Body of pancreas (tissue), 4 donors: Measurements from ENCODE around the gene EPHB2. TPM values are rescaled to one million over a fixed set of nuclear protein-coding genes. Genes with fewer than 3 reads are reported as not detected.
"Not testable (repeated sequence)": the region's sequence is repeated elsewhere in the genome, so short reads cannot be mapped to it uniquely, and the experiment has no call there.

Experiments used
- ATAC-seq: fragments of 150-250 bp; one replicate; pipeline ENCODE4 v1.9.1; 2016
- DNase-seq, 4 donors: peaks; one replicate each; pipeline ENCODE4 v3.0.0-alpha.2; 2019
- H3K27ac ChIP-seq, 4 donors: fragments of 200-600 bp; sonication (generic); 1 replicate in 3 of 4; 2 replicates in 1 of 4; pipeline versions ENCODE4 v1.5.1 to v1.6.1; 2016 to 2019; ENCODE audit warnings: mild to moderate bottlenecking in 1 of 4, mixed read lengths in 1 of 4, moderate library complexity in 1 of 4
- H3K27me3 ChIP-seq, 2 donors: fragments of 200-600 bp; sonication (generic); one replicate each; pipeline ENCODE4 v1.6.0; 2016; ENCODE audit warnings: mild to moderate bottlenecking in 1 of 2
- H3K36me3 ChIP-seq, 2 donors: fragments of 200-600 bp; sonication (generic); replicated peaks in 1 of 2; 2 replicates each; pipeline ENCODE4 v1.5.1; 2016; ENCODE audit warnings: low read depth in 2 of 2; ENCODE audit not compliant: insufficient read depth in 1 of 2
- H3K4me1 ChIP-seq: fragments of 200-600 bp; sonication (generic); one replicate; pipeline ENCODE4 v1.6.0; 2016
- H3K4me3 ChIP-seq, 2 donors: fragments of 200-600 bp; sonication (generic); 1 replicate in 1 of 2; 2 replicates in 1 of 2; pipeline ENCODE4 v1.5.1; 2016 to 2019
- H3K9me3 ChIP-seq, 3 donors: fragments of 200-600 bp; sonication (generic); 1 replicate in 2 of 3; 2 replicates in 1 of 3; pipeline ENCODE4 v1.5.1; 2016
- POLR2A ChIP-seq, 3 donors: fragments of 450-650 bp; IDR thresholded peaks; one replicate each; pipeline ENCODE4 v1.6.1; 2016; ENCODE audit warnings: antibody characterized with exemption in 3 of 3, mild to moderate bottlenecking in 2 of 3
- WGBS, 2 donors: methylation state at CpG; one replicate each; pipeline ENCODE4 v1.1.5; 2017; 5-methylcytosine and 5-hydroxymethylcytosine counted together
- intact Hi-C: fragments of 100-400 bp; cut with DNase I; formaldehyde crosslinking; loops from one replicate; pipeline ENCODE4 v1.15.1; 2023
- total RNA-seq, 2 donors: library from RNA; depleted of rRNA; stranded (reverse); fragments of >200 nt; gene quantifications; one replicate each; pipeline ENCODE4 v1.1.0, GENCODE V29; 2016
- TF ChIP-seq, protein P1 (sequence below), 7 experiments: fragments of 450-650 bp in 4 of 7; fragments of 200-600 bp in 3 of 7; sonication (generic) in 3 of 7; IDR thresholded peaks; one replicate each; pipeline ENCODE4 v1.5.1; 2016 to 2019; ENCODE audit warnings: antibody characterized with exemption in 7 of 7

EPHB2 gene
- total RNA-seq, 2 donors from 2014 or later: 2.9 to 7.9 TPM

DNA sequence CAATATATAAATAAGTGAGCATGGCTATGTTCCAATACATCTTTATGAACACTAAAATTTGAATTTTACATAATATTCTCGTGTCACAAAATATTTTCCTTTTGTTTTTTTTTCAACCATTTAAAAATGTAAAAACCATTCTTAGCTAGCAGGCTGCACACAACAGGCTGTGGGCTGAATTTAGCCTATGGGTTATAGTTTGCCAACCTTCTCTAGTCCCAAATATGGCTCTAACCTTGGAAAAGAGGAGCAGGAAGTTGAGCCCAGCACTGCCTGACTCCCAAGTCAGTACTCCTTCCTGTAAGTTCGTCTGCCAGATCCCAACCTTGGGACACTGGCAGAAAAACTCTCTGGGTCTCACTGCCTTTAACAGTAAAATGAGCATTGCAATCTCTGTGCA is 44.2 kb upstream of the EPHB2 start:
- Histone ChIP-seq H3K36me3 (no peaks in the 10 kb centered on the region), H3K4me1 (no peaks in the 10 kb centered on the region), H3K27ac (no peak overlapping the region), H3K4me3 (no peak overlapping the region), H3K27me3 (no peaks in the 10 kb centered on the region), H3K9me3 (no peaks in the 10 kb centered on the region)
- intact Hi-C loops: no loop called here
- no peak for DNase-seq
- TF ChIP-seq, protein P1, sequence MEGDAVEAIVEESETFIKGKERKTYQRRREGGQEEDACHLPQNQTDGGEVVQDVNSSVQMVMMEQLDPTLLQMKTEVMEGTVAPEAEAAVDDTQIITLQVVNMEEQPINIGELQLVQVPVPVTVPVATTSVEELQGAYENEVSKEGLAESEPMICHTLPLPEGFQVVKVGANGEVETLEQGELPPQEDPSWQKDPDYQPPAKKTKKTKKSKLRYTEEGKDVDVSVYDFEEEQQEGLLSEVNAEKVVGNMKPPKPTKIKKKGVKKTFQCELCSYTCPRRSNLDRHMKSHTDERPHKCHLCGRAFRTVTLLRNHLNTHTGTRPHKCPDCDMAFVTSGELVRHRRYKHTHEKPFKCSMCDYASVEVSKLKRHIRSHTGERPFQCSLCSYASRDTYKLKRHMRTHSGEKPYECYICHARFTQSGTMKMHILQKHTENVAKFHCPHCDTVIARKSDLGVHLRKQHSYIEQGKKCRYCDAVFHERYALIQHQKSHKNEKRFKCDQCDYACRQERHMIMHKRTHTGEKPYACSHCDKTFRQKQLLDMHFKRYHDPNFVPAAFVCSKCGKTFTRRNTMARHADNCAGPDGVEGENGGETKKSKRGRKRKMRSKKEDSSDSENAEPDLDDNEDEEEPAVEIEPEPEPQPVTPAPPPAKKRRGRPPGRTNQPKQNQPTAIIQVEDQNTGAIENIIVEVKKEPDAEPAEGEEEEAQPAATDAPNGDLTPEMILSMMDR (IDR thresholded peaks at IDR 0.05): no peak
- no peak for TF ChIP-seq POLR2A (IDR thresholded peaks at IDR 0.05)
- no peak for ATAC-seq
- 60 to 68% methylated on average over 2 of the region's 2 CpGs for WGBS, 2 donors

DNA sequence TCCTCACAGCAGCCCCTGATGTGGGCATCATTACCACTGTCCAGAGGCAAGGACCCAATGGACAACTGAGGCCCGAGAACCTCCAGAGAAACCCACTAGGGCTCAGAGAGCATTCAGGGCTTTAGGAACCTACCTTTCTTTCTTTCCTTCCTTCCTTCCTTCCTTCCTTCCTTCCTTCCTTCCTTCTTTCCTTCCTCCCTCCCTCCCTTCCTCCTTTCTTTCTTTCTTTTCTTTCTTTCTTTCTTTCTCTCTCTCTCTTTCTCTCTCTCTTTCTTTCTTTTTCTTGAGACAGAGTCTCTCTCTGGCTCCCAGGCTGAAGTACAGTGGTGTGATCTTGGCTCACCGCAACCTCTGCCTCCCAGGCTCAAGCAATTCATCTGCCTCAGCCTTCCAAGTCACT is 41.8 kb upstream of the EPHB2 start:
- H3K27me3 ChIP-seq, H3K36me3 ChIP-seq, H3K27ac ChIP-seq, H3K9me3 ChIP-seq, H3K4me3 ChIP-seq, ATAC-seq, DNase-seq, H3K4me1 ChIP-seq, intact Hi-C loops: not testable (repeated sequence)
- 86 to 96% methylated on average over 2 of the region's 2 CpGs for WGBS, 2 donors

DNA sequence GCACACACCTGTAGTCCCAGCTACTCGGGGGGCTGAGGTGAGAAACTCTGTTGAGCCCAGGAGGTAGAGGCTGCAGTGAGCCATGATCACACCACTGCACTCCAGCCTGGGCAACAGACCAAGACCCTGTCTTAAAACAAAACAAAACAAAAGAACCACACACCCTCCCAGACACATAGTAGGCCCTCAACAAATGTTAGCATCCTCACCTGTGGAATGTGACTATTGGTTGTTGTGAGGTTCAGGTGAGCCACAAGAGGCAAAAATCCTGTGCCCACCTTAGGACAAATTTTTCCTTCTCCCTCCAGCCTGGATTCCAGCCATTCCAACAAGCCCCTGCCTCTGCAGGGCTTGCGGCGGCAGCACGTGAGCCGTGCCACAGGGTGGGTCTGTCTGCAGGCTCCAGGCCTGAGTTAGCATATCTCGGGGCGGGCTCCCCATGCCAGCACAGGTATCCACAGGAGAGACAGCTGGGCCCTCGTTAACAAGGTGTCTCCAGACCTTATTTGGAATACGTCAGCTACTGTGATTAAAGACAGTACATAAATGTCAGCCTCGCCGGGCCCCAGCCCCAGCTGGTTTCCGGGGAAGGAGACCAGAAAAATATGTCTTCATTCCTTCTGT is 40.2 kb upstream of the EPHB2 start:
- 45 to 61% methylated on average over 7 to 12 of the region's 12 CpGs for WGBS, 2 donors
- H3K36me3 ChIP-seq: no peaks in the 10 kb centered on the region
- TF ChIP-seq, protein P1 (IDR thresholded peaks at IDR 0.05): no peak
- TF ChIP-seq POLR2A (IDR thresholded peaks at IDR 0.05): no peak
- H3K9me3 ChIP-seq: no peaks in the 10 kb centered on the region
- intact Hi-C loops: no loop called here
- H3K4me3 ChIP-seq: no peak overlapping the region
- ATAC-seq (no peak), DNase-seq (no peak)
- no peak overlapping the region for H3K27ac ChIP-seq
- H3K4me1 ChIP-seq: no peaks in the 10 kb centered on the region
- H3K27me3 ChIP-seq: no peaks in the 10 kb centered on the region

DNA sequence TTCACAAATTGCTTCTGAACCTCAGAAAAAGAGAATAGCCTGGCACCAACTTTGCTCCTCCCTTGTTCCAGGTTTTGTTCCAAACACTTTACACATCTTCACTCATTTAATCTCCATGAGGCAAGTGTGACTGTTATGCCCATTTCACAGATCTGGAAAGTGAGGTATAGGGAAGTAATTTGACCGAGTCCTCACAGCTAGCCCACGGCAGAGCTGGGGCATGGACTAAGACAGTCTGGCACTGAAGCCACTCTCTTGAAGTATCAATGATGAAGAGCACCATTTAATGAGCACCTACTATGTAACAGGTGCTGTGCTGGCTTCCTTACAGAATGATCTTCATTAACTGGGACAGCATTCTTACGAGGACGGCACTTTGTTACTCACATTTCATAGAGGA is 38.6 kb upstream of the EPHB2 start:
- H3K36me3 ChIP-seq: no peaks in the 10 kb centered on the region
- intact Hi-C loops: no loop called here
- H3K27me3 ChIP-seq: no peaks in the 10 kb centered on the region
- no peak for ATAC-seq
- no peak for DNase-seq
- WGBS, 2 donors: 79 to 87% methylated on average over 4 of the region's 4 CpGs
- TF ChIP-seq, protein P1 (IDR thresholded peaks at IDR 0.05): no peak
- TF ChIP-seq POLR2A (IDR thresholded peaks at IDR 0.05): no peak
- no peaks in the 10 kb centered on the region for H3K9me3 ChIP-seq
- H3K4me1 ChIP-seq: no peaks in the 10 kb centered on the region
- H3K4me3 ChIP-seq: no peak overlapping the region
- H3K27ac ChIP-seq: no peak overlapping the region

DNA sequence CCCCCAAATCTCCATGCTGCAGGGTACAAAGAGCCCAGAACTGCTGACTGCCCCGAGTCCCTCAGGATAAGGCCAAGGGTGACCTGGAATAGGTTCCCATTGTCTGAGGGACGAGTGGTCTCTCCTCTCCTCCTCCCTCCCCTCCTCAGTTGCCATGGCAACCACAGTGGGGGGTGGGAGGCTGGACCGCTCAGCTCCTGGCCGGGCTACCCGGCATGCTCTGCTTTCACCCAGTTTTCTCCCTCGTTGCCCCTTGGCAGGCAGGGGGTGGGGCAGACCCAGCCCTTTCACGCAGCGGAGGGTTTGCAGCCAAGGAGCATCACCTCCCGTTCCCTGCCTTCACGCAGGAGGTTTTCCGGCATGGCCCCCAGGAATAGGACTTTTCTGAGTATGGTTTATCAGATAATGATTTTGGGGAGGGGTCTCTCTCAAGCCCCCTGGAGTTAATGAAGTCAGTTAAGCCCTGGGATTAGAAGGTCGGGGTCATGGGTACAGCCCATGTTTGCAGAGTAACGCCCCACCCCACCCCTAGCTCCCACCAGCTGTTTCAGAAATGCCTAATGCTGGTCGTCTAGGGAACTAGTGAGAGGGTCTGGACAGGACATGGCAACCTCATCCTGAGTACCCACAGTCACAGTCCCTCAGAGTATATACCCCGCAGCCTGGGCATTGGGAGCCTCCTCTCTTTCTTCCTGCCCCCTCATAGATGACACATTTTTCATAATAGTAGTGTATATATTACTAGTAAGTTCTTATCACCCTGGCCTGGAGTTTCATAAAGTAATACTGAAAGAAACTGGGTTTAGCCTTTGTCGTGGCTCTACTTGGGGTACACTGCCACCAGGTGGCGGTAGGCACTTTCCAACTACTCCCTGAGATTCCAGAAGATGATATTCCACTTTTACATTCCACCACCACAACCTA is 36.9 kb upstream of the EPHB2 start:
- ATAC-seq: no peak

More for the DNA sequence above, 36.9 kb upstream of the EPHB2 start:
- DNase-seq: peak; percentile 28 to 58 (median 41)
- no peaks in the 10 kb centered on the region for H3K9me3 ChIP-seq
- intact Hi-C loops: no loop called here
- WGBS, 2 donors: 10 to 16% methylated on average over 6 to 17 of the region's 17 CpGs
- H3K4me1 ChIP-seq: no peaks in the 10 kb centered on the region
- no peak overlapping the region for H3K4me3 ChIP-seq
- H3K27ac ChIP-seq: no peak overlapping the region
- H3K27me3 ChIP-seq: no peaks in the 10 kb centered on the region
- H3K36me3 ChIP-seq: no peaks in the 10 kb centered on the region
- TF ChIP-seq POLR2A (IDR thresholded peaks at IDR 0.05): no peak
- TF ChIP-seq, protein P1 (IDR thresholded peaks at IDR 0.05): peak in 6 of 7 experiments; percentile 26 to 58 (median 39)
